Muscle layer of duodenum (tissue), 2 donors: ENCODE data around the gene ARHGEF6.

Experiments used
- H3K27ac ChIP-seq: one replicate; pipeline ENCODE4 v1.7.0; 2013; ENCODE audit warnings: mild to moderate bottlenecking, low read length
- H3K27me3 ChIP-seq: one replicate; pipeline ENCODE4 v1.7.0; 2013; ENCODE audit warnings: low read depth, mild to moderate bottlenecking, control low read depth, low read length
- H3K36me3 ChIP-seq, 2 donors: one replicate each; pipeline ENCODE4 v1.7.0; 2013; ENCODE audit warnings: low read length in 2 of 2, control low read depth in 1 of 2, mild to moderate bottlenecking in 1 of 2; ENCODE audit not compliant: insufficient read depth in 2 of 2, control insufficient read depth in 1 of 2
- H3K4me1 ChIP-seq, 2 donors: one replicate each; pipeline ENCODE4 v1.7.0; 2013; ENCODE audit warnings: low read length in 2 of 2, mild to moderate bottlenecking in 2 of 2, control low read depth in 1 of 2, moderate library complexity in 1 of 2; ENCODE audit not compliant: insufficient read depth in 2 of 2, control insufficient read depth in 1 of 2
- H3K4me3 ChIP-seq, 2 donors: one replicate each; pipeline ENCODE4 v1.7.0; 2013; ENCODE audit warnings: low read length in 2 of 2, low read depth in 1 of 2, mild to moderate bottlenecking in 1 of 2
- H3K9me3 ChIP-seq, 2 donors: one replicate each; pipeline ENCODE4 v1.7.0; 2013; ENCODE audit warnings: low read length in 2 of 2, control low read depth in 1 of 2, mild to moderate bottlenecking in 1 of 2; ENCODE audit not compliant: control insufficient read depth in 1 of 2
- donor health status: healthy.

Gene ARHGEF6

DNA sequence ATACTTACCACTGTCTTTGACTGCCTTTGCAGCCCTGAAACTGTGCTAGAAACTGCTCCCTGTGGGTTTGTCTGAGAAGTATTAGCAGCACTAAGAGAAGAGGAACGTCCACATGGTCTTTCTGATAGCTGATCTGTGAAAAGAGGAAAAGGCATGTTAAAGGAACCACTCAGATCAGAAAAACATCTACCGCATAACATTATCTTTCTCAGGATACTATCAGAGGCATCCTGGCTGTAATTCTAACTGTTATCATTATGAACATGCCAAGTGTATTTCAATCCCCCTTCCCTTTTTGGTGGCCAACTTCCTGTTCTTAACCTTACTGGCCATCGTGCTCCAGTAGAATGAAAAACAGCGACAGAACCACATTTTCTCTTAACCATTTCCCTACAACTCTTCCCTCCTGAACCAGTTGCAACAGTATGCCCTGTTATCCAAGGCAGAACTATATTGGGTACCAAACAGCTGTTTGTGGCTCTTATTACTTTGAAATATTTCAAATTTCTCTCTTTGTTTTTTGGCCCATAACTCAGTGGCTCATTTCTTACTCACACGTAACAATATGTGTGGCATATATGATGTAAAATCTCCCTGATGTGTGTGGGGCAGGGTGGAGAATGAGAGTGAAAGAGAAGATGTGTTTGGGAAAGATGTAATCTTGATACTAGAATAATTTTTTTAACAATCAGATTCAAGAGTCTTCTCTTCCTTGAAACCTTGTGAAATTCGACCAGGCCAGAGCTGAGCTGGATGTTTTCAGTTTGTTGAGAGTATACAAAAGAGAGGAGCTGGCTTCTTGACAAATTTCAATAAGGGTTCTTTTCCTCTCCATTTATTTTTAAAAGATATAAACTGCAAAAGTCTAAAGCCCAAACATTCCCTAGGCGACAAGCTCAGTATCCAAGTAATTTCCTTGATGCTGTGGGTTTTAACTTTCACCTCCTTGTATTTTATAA is 35.2 kb downstream of the ARHGEF6 start:
- Histone ChIP-seq H3K9me3 (no peaks in the 10 kb centered on the region), H3K36me3 (no peaks in the 10 kb centered on the region), H3K27ac (peak overlapping the region; percentile 69), H3K4me1 (peaks cover 4 to 9% of the 10 kb centered on the region in 2 donors), H3K27me3 (no peaks in the 10 kb centered on the region), H3K4me3 (no peak overlapping the region)

DNA sequence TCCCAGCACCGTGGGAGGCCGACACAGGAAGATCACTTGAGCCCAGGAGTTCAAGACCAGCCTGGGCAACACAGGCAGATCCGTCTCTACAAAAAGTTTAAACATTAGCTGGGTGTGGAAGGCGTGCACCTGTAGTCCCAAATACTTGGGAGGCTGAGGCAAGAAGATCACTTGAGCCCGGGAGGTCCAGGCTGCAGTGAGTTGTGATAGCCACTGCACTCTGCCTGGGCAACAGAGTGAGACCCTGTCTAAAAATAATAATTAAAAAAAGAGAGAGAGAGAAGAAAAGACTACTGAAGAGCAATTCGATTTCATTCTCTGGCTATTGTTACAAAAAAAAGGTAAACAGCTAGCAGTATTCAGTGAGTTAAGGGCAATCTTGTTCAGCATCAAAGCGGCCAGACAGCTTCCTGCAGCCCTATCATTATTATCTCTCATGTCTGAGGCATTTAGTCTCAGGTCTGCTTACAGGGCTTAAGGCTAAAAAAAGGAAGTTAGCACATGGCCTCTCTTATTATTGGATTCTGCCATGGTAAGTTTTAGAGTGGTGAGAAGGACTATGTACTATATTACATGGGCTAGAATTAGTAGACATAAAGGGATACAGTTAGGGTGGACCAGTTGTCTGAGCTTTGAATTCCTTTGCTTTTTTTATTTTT is 37.9 kb downstream of the ARHGEF6 start:
- H3K36me3 ChIP-seq, result no peaks in the 10 kb centered on the region
- H3K9me3 ChIP-seq, result no peaks in the 10 kb centered on the region
- H3K4me3 ChIP-seq, result no peak overlapping the region
- H3K27me3 ChIP-seq, result no peaks in the 10 kb centered on the region
- H3K4me1 ChIP-seq, result peaks cover 4 to 9% of the 10 kb centered on the region in 2 donors
- no peak overlapping the region for H3K27ac ChIP-seq

GRCh38 chrX:136738049-136738729 is 42.5 kb downstream of the ARHGEF6 start:
- H3K4me3 ChIP-seq, result no peak overlapping the region

DNA sequence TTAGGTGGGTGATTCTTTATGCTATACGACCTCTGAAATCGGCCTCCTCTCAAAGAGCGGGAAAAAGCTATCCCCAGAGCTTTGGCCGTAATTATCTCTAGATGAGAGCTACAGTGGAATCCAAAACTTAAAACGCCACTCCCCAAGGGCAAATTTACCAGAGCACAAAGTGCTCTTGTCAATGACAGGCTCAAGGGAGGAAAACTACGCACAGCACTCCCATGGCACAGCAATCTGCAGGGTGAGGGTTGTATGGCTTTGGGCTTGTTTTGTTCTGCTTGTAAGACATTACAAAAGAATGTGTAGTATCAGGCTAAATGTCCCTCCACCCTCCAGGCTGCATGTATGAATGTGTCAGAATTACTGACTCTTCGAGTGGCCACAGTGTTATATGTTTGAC is 44.0 kb downstream of the ARHGEF6 start:
- Histone ChIP-seq H3K36me3 (no peaks in the 10 kb centered on the region), H3K4me1 (peaks cover 0 to 4% of the 10 kb centered on the region in 2 donors), H3K9me3 (no peaks in the 10 kb centered on the region), H3K4me3 (no peak overlapping the region), H3K27me3 (no peaks in the 10 kb centered on the region), H3K27ac (no peak overlapping the region)

More at GRCh38 chrX:136738049-136738729, 42.5 kb downstream of the ARHGEF6 start:
- no peak overlapping the region for H3K27ac ChIP-seq
- no peaks in the 10 kb centered on the region for H3K27me3 ChIP-seq
- no peaks in the 10 kb centered on the region for H3K9me3 ChIP-seq
- H3K4me1 ChIP-seq, result peaks cover 0 to 4% of the 10 kb centered on the region in 2 donors
- no peaks in the 10 kb centered on the region for H3K36me3 ChIP-seq

- peaks cover 0 to 5% of the 10 kb centered on the region in 2 donors for H3K36me3 ChIP-seq
- no peaks in the 10 kb centered on the region for H3K27me3 ChIP-seq
- H3K9me3 ChIP-seq, result no peaks in the 10 kb centered on the region
- no peak overlapping the region for H3K27ac ChIP-seq
- H3K4me1 ChIP-seq, result peaks cover 0 to 6% of the 10 kb centered on the region in 2 donors
- H3K4me3 ChIP-seq, result no peak overlapping the region
These were observed 45.1 kb downstream of the ARHGEF6 start for GRCh38 chrX:136735601-136736000.

DNA sequence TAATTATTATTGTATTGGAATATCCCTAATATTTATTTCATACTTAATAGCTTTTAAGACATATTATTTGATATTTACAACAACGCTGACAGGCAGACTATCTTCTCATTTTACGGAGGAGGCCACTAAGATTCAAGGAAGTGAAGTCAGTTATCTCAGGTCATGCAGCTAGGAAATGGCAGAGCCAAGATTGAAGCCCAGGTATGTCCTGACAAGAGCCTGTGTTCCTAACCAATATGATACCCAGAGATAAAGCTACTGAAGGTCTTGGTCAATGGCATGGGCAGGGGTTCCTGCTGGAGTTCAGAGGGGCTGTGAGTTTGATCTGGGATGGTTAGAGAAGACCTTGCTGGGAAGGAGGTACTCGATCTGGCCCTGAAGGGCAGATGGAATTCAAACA is 47.1 kb downstream of the ARHGEF6 start:
- H3K4me3 ChIP-seq, result no peak overlapping the region
- peaks cover 0 to 5% of the 10 kb centered on the region in 2 donors for H3K36me3 ChIP-seq
- no peaks in the 10 kb centered on the region for H3K27me3 ChIP-seq
- peaks cover 0 to 6% of the 10 kb centered on the region in 2 donors for H3K4me1 ChIP-seq
- H3K9me3 ChIP-seq, result no peaks in the 10 kb centered on the region
- H3K27ac ChIP-seq, result no peak overlapping the region

DNA sequence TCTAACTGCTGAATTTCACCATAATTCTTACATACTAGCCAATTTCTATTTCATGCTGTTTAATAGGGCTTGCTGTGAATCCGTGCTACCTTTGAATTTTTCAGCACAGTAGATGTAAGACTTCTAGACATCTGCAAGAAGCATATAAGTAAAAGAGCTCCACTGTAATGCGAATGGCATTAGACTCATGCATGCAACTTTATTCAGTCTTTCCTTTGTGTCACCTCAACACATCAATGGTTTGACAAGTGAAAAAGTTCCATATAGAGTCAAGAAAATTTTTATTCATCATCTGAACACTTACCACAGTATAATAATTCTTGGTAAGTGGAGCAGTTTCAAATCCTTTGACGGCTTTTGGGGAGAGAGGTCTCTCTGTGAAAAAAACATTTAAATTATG is 48.9 kb downstream of the ARHGEF6 start:
- H3K36me3 ChIP-seq, result peaks cover 0 to 5% of the 10 kb centered on the region in 2 donors
- no peaks in the 10 kb centered on the region for H3K9me3 ChIP-seq
- H3K27ac ChIP-seq, result no peak overlapping the region
- H3K4me1 ChIP-seq, result peaks cover 0 to 6% of the 10 kb centered on the region in 2 donors
- no peaks in the 10 kb centered on the region for H3K27me3 ChIP-seq
- no peak overlapping the region for H3K4me3 ChIP-seq

DNA sequence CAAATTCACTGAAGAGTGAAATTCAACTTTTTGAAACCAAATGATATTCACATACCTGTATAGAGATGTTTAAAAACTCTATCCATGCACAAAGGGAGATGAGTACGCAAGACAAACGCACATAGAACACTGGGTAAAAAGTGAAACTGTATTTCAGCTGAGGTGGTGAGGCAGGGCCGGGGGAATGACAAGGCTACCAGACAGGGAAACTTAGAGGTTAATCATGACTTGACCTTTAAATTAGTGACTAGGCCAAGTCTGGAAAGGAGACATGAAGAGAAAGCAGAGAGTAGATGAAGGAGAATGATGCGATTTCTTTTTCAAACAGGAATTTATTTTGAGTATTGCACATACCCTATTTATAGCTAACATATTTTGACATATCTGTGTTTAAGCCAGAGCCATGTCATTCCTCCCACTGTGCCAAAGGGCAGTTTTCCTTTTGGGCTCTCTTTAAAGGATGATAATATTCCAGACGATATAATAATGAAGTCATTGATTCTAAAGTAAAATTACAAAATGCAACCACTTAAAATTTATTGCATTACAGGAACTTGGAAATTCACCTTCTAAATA is 49.4 kb downstream of the ARHGEF6 start:
- H3K9me3 ChIP-seq, result no peaks in the 10 kb centered on the region
- no peak overlapping the region for H3K27ac ChIP-seq
- no peak overlapping the region for H3K4me3 ChIP-seq
- H3K36me3 ChIP-seq, result peaks cover 0 to 5% of the 10 kb centered on the region in 2 donors
- H3K27me3 ChIP-seq, result no peaks in the 10 kb centered on the region
- H3K4me1 ChIP-seq, result peaks cover 0 to 6% of the 10 kb centered on the region in 2 donors

DNA sequence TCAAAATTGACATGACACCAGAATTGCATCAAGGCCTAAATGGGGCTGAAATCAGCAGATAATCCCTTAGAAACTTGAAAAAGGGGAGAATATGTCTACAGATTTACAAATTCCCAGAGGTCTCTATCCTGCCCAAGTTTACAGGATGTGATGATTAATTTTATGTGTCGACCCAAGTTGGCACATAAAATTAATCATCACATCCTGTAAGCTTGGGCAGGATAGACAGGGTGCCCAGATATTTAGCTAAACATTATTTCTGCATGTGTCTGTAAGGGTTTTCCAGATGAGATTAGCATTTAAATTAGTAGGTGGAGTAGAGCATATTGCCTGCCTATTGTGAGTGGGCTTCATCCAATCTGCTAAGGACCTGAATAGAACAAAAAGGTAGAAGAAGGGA is 52.3 kb downstream of the ARHGEF6 start:
- no peaks in the 10 kb centered on the region for H3K27me3 ChIP-seq
- no peaks in the 10 kb centered on the region for H3K9me3 ChIP-seq
- H3K4me3 ChIP-seq, result no peak overlapping the region
- H3K4me1 ChIP-seq, result peaks cover 0 to 2% of the 10 kb centered on the region in 2 donors
- H3K36me3 ChIP-seq, result peaks cover 0 to 5% of the 10 kb centered on the region in 2 donors
- H3K27ac ChIP-seq, result no peak overlapping the region

DNA sequence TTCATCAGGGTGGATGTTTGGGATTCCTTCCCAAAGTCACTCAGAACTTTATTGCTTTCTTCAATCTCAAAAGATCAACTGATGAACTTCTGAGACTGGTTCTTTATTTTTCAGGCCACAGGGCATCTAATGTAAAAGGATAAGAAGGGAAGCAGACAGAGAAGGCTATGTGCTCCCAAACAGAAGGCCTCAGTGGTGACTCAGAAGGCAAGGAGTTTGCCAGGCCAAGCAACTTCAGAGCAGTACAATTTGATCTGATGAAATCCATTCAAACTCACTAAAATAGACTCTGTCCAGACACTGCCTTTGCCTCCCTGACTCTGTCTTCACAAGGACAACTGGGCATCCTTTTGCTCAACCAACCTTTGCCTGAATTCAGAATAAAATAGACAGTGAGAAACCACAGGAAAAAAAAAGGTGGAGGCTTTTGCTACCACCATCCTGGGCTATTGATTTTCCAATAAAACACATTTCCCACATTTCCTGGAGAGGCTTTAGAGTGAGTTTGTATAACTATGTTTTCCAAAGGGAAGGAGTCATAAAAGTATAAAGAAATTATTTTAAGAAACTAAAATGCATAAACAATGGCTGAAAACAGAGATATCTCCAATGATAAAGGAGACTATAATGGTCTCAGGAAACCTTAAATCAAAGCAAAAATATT is 55.2 kb downstream of the ARHGEF6 start:
- H3K27ac ChIP-seq, result peak overlapping the region; percentile 39

More for the DNA sequence above, 55.2 kb downstream of the ARHGEF6 start:
- Histone ChIP-seq H3K36me3 (no peaks in the 10 kb centered on the region), H3K27me3 (no peaks in the 10 kb centered on the region), H3K4me1 (no peaks in the 10 kb centered on the region), H3K9me3 (no peaks in the 10 kb centered on the region), H3K4me3 (no peak overlapping the region)
